Ishikawa (cell line): Measurements from ENCODE around the gene ARVCF.

Experiments used
- CEBPB ChIP-seq: IDR thresholded peaks from 2 replicates; pipeline ENCODE4 v1.6.1; 2012
- CREB1 ChIP-seq: IDR thresholded peaks from 2 replicates; pipeline ENCODE4 v1.6.1; 2012; ENCODE audit warnings: low read depth
- EGR1 ChIP-seq: IDR thresholded peaks from 2 replicates; pipeline ENCODE4 v1.6.1; 2012
- EP300 ChIP-seq: IDR thresholded peaks from 2 replicates; pipeline ENCODE4 v1.6.1; 2012; ENCODE audit warnings: borderline replicate concordance
- FOXM1 ChIP-seq: IDR thresholded peaks from 2 replicates; pipeline ENCODE4 v1.6.1; 2012; ENCODE audit warnings: low read depth, borderline replicate concordance
- NFIC ChIP-seq: IDR thresholded peaks from 2 replicates; pipeline ENCODE4 v1.6.1; 2012
- RAD21 ChIP-seq: IDR thresholded peaks from 2 replicates; pipeline ENCODE4 v1.6.1; 2012; ENCODE audit warnings: low read depth
- TAF1 ChIP-seq: IDR thresholded peaks from 2 replicates; pipeline ENCODE4 v1.6.1; 2012; ENCODE audit warnings: low read depth, mild to moderate bottlenecking
- TCF12 ChIP-seq: IDR thresholded peaks from 2 replicates; pipeline ENCODE4 v1.6.1; 2012; ENCODE audit warnings: low read depth
- TEAD4 ChIP-seq: IDR thresholded peaks from 2 replicates; pipeline ENCODE4 v1.6.1; 2012
- USF1 ChIP-seq: IDR thresholded peaks from 2 replicates; pipeline ENCODE4 v1.6.1; 2012
- YY1 ChIP-seq: IDR thresholded peaks from 2 replicates; pipeline ENCODE4 v1.6.1; 2012; ENCODE audit warnings: low read depth
- ZBTB7A ChIP-seq: IDR thresholded peaks from 2 replicates; pipeline ENCODE4 v1.6.1; 2012; ENCODE audit warnings: low read depth
- TF ChIP-seq, protein P1 (sequence below): IDR thresholded peaks from 2 replicates; pipeline ENCODE4 v1.6.1; 2012; ENCODE audit warnings: low read depth, mild to moderate bottlenecking
- TF ChIP-seq, protein P2 (sequence below): IDR thresholded peaks from 2 replicates; pipeline ENCODE4 v1.6.1; 2012

The ARVCF gene

DNA sequence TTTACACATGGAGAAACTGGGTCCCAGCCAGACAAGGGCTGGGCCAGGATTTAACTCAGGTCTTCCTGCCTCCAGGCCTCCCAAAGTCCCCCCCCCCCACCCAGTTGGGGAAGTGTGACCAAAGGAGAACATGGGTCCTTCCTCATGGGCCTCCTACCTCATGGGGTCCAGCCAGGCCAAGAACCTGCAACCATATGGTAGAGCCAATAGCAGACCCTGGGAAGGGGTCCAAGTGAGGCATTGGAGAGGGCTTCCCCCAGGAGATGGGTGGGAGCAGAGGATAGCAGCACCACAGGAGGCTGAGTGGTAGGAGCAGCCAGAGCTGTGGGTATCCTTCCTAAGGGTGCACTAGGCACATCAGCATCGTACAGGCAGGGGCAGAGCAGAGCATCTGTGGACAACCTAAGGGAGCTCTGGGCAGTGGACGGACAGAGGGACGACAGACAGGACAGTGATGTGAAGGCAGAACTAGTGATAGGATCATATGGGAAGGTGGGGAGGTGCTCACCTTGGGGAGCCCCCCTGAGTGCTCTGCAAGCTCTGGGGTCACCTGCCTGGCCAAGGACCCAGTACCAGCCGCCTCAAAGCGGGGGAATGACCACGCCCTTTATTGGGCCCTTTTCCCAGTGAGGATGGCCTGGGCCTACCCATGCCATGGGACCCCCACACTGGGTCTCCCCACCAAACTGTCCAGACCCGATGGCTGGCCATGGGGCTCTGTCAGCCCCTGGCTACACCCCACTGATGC, 4.5 kb downstream of the ARVCF start:
- TF ChIP-seq EP300 (no peak), CREB1 (no peak)

DNA sequence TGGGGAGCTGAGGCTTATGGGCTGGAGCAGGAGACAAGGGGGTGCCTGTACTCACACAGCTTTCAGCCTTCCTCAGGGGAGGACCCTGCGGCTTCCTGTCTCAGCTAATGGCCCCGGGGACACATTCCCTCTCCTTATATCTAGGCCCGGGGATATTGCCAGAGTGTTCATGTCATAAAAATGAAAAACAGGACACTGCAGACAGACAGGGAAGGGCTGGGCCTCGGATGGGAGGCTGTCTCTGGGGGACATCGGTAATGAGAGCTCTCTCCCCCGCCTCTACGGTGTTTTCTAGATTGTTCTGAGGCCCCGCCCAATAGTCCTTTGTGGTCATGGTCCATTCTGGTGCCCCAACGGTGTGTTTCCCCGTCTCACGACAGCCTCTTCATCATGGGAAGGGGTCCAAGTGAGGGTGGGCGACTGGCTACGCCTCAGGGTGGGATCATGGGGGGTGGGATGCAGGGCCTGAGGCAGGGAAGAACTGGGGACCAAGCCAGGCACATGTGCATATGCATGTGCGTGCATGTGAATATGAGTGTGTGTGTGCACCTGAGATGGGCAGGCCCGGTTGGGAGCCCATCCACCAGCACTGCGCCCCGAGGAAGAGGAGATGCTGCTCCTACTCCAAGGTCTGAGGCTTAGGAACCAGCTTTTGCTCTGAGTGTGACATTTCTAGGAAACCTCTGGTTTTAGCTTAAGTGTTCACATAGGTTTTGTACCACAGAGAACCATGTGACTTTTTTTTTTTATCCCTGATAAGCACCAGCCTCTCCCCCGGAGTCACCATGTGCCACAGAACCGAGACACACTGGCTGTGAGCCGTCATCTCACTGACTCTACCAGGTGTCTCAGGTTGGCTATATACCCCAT, 5.3 kb downstream of the ARVCF start:
- TF ChIP-seq FOXM1 = no peak
- no peak for TF ChIP-seq NFIC
- TF ChIP-seq, protein P1, sequence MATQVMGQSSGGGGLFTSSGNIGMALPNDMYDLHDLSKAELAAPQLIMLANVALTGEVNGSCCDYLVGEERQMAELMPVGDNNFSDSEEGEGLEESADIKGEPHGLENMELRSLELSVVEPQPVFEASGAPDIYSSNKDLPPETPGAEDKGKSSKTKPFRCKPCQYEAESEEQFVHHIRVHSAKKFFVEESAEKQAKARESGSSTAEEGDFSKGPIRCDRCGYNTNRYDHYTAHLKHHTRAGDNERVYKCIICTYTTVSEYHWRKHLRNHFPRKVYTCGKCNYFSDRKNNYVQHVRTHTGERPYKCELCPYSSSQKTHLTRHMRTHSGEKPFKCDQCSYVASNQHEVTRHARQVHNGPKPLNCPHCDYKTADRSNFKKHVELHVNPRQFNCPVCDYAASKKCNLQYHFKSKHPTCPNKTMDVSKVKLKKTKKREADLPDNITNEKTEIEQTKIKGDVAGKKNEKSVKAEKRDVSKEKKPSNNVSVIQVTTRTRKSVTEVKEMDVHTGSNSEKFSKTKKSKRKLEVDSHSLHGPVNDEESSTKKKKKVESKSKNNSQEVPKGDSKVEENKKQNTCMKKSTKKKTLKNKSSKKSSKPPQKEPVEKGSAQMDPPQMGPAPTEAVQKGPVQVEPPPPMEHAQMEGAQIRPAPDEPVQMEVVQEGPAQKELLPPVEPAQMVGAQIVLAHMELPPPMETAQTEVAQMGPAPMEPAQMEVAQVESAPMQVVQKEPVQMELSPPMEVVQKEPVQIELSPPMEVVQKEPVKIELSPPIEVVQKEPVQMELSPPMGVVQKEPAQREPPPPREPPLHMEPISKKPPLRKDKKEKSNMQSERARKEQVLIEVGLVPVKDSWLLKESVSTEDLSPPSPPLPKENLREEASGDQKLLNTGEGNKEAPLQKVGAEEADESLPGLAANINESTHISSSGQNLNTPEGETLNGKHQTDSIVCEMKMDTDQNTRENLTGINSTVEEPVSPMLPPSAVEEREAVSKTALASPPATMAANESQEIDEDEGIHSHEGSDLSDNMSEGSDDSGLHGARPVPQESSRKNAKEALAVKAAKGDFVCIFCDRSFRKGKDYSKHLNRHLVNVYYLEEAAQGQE = no peak
- TF ChIP-seq, protein P2, sequence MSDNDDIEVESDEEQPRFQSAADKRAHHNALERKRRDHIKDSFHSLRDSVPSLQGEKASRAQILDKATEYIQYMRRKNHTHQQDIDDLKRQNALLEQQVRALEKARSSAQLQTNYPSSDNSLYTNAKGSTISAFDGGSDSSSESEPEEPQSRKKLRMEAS = no peak
- no peak for TF ChIP-seq EGR1
- TF ChIP-seq CEBPB = no peak
- TF ChIP-seq ZBTB7A = no peak
- no peak for TF ChIP-seq RAD21
- TF ChIP-seq EP300 = no peak
- no peak for TF ChIP-seq YY1
- TF ChIP-seq TAF1 = no peak
- no peak for TF ChIP-seq TCF12
- TF ChIP-seq TEAD4 = no peak
- no peak for TF ChIP-seq CREB1
- TF ChIP-seq USF1 = no peak

DNA sequence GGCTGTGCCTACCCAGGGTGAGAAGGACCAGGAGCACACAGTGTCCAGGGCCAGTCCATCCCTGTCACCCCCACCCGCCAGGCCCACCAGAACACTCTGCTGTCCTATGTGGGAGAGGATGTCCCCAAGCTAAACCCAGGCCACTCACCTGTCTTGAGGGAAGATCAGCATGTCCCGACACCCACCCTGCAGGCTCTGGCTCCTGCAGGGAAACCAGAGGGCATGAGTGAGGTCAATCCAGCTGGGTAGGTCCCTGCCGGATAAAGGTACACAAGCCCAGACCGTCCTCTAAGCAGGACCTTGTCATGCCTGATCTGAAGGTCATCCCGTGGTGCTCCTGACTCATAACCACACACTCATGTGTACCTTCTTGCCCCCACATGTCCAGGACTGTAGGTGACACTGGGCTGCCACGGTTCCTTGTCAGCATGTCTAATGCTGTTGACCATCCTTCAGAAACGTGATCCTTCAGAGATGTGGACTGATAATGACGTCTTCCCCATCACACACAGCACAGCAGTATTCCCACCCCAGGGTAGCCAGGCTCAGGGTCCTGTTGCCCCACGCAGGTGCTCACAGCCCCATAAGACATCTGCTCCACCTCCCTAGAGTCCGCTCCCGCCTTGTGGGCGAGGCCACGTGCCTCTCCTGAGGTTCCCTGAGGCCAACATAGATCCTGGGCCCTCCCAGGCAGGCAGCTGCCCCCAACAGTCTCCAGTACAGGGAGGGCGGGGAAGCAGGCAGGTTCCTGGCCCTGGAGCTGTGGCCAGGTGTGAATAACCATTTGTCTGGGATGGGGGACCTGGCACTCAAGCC, 6.1 kb downstream of the ARVCF start:
- TF ChIP-seq RAD21 (no peak), TAF1 (no peak), ZBTB7A (no peak), TCF12 (no peak), EGR1 (no peak), YY1 (no peak)

GRCh38 chr22:20009582-20010306, 6.9 kb downstream of the ARVCF start:
- no peak for TF ChIP-seq TAF1
- no peak for TF ChIP-seq YY1
- TF ChIP-seq, protein P1 = no peak
- no peak for TF ChIP-seq ZBTB7A
- TF ChIP-seq CREB1 = no peak

DNA sequence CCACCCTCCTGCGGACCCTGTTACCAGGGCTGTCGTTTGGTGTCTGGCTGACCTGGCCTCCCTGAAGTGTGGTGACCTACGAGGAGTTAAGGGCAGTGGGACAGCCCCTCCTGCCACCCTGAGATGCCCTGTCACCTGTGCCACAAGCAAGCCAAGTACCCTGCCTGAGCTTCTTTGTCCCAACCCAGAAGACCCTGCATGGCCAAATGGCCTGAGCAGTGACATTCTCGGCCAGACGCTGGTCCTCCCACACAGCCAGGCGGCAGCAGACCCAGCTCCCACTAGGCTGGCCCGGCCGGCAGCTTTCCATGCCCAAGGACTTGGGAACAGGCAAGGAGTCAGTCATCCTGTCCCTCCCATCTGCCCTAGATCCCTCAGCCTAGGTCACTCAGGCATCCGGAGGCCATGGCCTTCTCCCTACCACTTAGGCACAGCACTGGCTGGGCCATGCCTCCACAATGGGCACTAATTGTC, 7.6 kb downstream of the ARVCF start:
- TF ChIP-seq FOXM1 (no peak), CEBPB (no peak), EGR1 (no peak), ZBTB7A (no peak), TAF1 (no peak), NFIC (no peak), TCF12 (no peak), CREB1 (no peak), YY1 (no peak), RAD21 (no peak), TEAD4 (no peak), USF1 (no peak), EP300 (no peak)
- TF ChIP-seq, protein P2 = no peak
- TF ChIP-seq, protein P1 = no peak
